GM19238 (cell line): ENCODE results near the gene ASRGL1.

Experiments used
- DNase-seq: peaks from one replicate; pipeline ENCODE4 v3.0.0; 2011; ENCODE audit warnings: low spot score; ENCODE audit not compliant: insufficient read length

The ASRGL1 gene

DNA sequence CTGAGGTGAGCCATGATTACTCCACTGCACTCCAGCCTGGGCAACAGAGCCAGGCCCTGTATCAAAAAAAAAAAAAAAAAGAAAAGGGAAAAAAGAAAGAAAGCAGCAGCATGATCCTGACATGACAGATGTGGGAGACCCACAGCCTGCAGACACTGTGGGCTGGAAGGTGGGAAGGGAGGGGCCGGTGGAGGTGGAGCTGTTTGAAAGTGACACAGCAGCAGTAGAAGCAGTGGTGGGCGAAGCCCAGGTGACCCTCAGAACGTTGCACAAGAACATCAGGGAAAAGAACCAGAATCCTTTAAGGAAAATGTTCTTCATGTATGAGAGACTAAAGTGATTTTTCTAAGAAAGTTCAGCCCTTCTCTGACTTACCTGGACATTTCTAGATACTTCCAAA, 55.3 kb downstream of the ASRGL1 start:
- DNase-seq = no peak

DNA sequence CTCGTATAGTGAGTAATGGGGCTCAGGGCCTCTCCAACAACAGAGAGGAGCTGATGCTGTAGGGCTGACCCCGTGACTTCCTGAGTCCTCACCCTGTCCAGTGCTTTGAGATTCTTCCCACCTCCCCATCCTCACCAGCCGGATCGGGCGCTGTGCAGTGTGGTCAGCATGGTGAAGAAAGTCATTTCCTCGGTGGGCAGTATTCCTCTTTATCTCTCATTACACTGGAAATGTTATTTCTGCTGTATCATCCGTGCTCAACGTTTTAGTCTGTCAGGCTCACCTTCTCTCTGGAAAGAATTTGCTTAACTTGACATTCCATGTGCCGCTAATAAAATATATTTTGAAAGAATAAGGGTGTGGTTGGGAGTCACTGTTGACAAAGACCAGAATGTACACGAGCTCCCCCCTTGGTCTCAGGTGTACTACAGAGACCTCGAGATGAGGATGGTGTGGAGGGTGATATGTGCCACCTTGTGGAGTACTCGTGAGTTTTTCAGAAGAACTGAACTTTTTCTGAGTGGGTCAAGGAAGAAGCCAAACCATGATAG, 55.9 kb downstream of the ASRGL1 start:
- DNase-seq = no peak

DNA sequence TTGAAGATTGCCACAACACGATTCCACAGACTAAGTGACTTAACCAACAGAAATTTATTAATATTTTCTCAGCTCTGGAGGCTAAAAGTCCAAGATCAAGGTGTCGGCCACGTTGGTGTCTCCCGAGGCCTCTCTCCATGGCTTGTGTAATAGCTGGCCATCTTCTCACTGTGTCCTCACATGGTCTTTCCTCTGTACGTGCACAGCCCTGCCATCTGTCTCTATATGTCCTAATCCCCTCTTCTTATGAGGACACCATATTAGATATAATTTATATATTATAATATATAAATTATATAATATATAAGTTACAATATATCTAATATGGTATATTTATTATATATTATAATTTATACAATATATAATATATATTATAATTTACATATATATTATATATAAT, 56.5 kb downstream of the ASRGL1 start:
- no peak for DNase-seq

DNA sequence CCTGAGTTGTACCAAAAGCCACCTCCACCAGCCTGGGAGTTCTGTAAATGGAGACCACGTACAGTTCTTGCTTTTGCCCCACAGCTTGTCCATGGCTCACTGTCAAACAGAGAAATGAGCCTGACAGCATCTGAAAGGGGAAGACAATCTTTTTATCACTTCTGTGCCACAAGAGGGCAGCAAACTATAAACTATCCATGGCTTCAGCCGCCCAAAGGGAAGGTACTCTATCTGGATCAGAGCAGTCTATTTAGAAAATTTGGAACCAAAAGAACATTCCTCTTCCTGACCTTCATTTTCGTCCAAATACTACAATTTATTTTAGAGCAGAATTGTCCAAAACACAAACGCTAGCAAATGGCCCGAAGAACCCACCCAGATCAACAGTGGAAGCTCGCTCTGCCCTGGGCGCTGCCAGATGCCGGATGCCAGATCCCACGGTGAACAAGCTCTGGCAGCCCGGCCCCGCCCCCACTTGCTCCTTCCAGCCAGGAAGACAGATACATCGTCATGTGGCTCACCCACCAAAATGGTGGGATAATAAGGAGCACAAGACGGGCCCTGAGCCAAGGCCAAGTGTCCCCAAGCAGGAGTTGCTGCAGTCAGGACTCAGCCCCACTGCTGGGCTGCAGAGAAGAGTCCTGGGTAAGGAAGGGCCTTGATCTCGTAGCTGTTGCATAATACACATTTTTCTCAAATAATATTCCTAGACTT, 57.7 kb downstream of the ASRGL1 start:
- peak; percentile 50 for DNase-seq

DNA sequence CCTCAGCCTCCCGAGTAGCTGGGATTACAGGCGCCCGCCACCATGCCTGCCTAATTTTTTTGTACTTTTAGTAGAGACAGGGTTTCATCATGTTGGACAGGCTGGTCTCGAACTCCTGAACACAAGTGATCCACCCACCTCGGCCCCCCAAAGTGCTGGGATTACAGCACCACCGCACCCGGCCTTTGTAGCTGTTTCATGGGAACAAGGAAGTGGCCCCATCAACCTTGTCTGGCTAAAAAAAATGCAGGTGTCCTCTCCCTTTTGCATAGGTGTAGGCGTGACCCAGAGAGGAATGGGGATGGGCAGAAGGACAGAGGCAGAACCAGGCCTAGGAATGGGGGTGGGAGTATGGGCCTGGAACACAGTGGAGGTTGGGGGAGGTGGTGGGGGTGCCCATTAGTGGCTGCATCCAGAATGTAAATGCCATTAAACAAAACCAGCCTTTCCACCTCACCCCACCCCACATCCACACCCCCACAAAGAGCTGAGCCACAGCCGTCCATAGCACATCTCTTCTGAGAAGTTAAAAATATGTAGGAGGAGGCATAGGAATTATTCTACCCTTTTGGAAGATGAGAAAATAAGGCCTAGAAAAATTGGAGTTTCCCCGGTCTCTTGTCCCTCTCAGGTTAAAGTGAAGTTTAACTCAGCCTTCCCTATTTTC, 58.8 kb downstream of the ASRGL1 start:
- no peak for DNase-seq

DNA sequence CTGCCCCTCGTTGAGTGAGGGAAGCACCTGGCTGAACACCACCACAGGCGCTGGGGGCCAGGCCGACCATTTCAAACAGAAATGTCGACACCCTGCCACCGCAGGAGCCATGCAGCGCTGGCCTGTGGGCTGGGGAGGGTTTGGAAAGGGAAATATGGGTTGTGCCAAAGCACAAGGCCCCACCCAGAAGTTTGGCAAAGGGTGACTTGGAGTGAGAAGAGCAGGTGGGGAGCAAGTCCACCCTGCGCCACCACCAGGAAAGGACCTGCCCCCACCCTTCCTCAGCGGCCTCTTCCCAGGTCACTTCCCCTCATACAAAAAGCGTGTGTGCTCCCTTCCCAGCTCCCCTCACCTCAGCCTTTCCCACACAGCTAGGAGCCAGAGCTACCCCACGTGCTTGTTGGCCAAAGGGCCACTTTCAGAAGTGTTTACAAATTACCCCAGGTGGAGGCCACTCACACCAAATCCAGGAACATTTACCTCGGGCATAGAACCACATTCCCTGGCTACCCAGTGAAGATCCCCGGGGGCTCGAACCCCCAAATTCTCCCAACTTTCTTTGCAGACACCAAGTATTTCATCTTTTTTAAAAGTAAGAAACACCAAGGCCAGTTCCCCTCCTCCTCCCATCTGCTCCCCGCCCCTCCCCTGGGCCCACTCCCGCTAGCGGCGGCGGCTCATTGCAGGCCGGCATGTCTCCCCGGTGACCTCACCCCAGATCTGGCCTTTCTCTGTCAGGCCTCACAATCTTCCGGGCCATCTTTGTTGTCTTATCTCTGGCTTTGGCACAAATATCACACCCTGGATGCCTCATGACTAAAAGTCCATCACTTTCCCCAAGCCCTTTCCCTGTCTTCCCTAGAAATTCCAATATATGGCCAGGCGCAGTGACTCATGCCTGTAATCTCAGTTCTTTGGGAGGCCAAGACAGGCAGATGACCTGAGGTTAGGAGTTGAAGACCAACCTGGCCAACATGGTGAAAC, 61.1 kb downstream of the ASRGL1 start:
- no peak for DNase-seq

DNA sequence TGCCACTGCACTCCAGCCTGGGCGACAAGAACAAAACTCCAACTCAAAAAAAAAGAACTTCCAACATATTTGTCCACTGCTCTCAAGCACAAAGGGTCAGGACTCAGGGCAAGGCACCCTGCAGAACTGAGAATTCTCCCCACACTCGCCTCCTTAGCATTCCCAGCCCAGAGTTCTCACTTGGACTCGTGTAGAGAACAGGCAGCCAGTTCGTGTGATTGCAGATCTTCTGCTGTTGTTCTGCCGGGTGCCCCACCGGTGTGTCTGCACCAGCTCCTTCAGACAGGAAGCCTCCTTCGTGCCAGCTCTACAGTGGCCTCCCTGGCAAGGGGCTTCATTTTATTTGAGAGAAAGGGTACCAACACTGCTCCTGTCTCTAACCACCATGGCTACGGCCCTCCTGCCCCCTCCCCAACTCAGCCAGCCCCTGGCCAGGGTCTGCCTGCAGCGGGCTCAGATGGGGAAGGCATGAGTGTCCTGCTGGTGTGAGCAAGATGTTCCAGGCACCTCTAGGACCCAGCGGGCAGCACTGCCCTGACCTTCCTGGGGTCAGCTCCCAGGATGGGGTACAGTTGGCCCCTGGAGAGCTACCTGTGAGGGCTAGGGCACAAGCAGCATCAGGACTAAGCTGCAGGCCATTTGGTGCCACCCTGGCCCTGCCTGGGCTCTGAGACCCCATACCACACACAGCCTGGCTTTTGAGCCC, 62.1 kb downstream of the ASRGL1 start:
- DNase-seq = no peak

DNA sequence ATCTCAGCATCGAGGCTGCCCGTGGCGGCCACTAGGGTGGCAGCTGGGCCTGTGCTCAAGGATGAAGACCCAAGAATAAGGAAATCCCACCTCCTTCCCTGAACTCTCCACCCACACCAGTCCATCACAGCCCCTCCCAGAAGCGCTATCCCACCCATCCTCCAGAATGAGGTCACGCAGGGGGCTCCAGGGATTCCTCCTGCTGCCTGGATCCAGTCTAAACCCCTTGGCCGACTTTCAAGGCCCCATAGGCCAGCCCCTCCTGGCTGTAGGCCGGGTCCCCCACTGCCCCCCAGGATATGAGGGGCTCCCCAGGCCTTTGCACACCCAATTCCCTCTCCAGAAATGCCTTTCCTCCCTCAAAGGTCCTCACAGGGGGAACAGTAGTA, 62.6 kb downstream of the ASRGL1 start:
- no peak for DNase-seq

DNA sequence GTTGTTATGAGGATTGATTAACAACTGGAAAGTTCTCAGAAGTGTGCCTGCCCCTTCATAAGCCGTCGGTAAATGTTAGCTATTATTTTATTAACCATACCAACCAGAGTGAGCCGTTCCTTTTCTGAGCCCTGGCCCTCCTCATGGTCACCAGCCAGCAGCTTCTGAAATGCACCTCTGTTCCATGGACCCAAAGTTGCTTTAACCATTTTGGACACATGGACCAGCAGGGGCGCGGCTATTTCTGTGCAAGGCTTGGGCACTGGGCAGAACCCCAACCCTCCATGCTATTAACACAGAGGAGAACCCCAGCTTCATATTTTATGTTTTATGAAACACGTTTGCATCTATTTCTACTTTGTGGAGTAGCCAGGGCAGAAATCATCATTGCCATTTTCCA, 63.0 kb downstream of the ASRGL1 start:
- no peak for DNase-seq

DNA sequence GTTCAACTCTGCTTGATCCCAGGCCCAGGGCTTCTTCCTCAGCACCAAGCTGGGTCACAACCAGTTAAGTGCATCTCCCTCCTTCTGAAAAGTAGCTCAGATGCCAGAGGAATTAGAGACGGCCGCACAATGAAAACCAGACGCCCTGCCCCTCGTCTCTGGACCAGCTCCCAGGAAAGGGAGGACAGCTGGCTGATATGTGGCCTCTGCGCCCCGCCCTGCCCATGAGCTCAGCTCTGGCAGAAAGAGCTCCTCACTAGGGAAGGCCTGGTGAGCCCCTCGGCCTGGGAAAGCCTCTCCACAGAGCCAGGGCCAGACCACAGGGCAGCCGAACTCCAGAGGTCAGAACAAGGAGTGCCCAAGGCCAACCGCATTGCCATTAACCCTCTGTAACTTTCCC, 63.5 kb downstream of the ASRGL1 start:
- DNase-seq = no peak

DNA sequence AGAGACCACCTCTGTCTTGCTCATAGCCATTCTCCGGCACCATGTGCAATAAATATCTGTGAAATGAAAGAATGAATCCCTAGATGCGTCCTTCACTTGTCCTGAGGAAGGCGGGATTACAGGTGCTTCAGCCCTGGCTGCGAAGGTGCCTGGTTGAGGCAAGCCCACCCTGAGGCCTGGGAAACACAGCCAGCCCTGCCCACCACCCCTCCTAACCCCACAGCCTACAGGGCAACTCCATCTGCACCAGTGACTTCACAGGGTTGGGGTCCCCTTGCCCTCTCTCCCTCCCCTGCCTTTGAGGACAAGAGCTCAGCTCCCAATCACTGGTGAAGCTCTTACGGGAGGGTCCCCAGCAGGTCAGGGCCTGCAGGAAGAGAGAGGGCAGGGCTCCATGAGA, 64.1 kb downstream of the ASRGL1 start:
- DNase-seq = no peak

DNA sequence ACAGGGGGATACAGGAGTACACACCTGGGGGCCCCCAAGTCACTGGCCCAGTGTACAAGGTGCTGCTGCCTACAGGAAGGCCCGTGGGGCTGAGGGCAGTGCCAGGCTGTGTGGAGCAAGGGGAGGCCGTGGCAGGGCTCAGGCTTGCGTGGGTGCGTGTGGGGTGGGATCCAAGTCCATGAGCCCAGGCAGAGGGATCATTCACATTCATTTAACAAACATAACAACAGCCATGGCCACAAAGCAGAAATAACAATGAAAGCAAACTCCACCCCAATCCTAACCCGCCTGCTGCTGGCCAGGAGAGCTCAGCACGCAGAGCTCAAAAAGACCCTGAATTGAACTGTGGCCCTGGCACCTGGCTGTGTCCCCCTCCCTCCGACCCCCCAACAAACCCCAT, 64.6 kb downstream of the ASRGL1 start:
- no peak for DNase-seq

DNA sequence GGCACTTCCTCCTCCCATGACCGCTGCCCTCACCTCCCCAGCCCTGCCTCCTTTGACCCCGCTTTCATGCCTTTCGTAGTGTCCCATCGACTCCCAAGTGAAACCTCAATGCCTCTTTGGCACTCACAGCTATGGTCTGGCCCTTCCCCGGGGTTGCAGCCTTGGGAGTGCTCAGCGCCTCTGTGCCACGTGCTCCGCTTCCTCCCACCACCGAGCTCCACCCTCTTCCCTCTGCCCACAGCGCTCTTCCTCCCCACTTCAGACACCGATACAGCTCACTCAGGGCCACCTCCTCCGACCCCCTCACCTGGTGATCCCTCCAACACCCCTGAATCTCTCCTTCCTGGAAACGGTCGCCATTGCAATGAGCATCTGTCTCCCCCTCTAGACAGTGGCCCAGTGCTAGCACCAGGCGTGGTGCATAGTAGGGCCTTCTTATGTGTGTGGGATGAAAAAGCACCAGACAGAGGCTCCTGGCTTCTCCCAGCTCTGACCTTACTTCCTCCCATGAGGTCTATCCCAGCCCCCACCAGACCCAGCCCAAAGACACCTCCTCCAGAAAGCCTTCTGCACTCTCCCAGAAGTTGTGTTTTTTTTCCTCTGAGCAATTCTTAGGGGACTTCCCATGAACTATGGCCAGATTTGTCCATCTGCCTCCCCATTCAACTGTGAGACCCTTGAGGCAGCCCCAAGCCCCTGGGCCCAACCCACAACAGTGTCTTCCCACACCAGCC, 65.1 kb downstream of the ASRGL1 start:
- DNase-seq = no peak

DNA sequence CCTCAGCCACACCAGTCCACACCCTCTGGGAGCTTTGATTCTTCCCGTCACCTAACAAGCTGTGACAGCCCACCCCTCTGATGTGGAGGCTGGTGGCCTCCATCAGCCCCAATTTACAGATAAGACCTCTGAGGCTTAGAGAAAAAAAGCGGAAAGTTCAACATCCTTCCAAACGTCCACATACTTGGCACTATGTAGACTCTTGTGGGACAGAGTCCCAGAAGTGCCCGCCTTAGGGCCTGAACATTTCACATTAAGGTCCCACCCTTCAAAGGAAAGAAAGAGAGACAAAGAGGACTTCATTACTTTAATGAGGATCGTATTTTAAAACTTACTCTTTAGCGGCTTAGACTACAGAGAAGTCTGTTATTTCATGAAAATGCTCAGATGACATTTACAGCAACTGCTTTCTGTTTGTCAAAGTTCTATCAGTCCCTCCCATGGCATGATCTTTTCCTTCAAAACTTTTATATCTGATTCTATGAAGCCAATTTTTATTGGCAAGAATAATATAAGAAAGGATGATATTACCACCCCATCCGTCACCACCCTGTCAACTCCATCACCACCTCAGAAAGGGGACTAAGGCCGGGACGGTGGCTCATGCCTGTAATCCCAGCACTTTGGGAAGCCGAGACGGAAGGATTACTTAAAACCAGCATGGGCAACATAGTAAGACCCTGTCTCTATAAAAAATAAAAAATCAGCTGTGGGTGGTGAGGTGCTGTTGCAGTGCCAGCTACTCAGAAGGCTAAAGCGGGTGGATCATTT, 65.9 kb downstream of the ASRGL1 start:
- DNase-seq = no peak

DNA sequence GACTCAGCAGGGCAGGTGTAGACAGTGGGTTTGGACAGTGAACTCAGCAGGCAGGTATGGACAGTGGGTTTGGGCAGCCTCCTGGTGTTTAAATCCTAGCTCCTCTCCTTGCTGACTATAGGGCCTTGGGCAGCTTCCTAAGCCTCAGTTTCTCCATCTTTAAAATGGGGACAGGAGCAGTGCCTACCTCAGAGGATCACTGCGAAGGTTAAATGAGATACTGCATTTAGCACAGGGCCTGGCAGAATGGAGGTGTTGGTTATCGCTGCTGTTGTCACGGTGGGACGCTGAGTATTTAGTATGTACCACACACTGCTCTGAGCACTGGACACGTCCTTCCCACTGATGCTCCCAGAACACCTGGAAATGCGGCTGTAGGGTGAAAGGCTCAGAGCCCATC, 67.2 kb downstream of the ASRGL1 start:
- DNase-seq = no peak

DNA sequence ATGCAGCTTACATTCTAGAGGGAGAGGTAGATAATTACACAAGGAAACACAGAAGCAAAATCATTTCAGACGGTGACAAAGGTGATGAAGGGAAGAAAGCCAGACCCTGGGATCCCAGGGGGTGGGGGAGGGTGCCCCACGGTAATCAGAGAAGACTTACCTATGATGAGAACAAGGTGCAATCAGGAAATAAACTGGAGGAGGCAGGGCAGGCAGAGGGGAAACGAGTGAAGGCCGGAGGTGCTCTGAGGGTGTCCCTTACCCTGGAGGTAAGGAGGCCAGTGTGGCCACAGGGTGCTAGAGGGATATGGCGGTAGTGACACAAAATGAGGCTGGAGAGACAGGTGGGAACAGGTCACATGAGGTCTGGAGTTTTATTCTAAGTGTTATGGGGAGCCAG, 67.7 kb downstream of the ASRGL1 start:
- no peak for DNase-seq

DNA sequence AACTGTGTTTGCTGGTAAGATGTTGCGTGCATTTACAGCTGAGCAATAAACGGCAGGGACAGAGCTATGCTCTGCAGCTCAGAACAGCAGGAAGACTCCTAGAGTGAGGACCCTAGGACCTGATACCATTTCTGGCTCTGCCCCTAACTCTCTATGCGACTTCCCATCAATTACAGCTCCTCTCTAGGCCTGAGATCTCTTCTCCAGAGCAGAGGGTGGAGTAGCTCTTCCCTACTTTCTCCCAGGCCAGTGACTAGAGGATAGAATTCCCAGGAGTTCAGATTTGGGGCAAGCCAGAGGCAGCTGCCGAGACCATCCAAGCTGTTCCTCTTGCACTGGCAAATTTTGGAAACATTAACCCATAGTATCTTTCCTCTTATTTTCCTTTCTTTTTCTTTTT, 68.8 kb downstream of the ASRGL1 start:
- no peak for DNase-seq

DNA sequence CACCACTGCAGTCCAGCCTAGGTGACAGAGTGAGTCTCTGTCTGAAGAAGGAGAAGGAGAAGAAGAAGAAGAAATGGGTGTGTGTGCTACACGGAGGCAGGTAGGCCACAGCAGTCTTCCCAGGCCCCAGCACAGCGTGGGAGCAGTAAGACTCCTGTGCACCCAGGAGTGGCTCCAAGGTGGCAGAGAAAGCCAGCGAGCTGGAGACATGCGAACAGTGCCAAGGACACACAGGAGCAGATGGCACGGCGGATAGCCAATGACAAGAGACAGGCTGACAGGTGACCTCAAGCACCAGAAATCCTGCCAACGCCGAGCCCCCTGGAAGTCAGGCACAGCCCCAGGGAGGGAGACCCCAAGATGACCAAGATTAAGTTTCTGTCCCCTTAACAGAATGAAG, 72.6 kb downstream of the ASRGL1 start:
- DNase-seq = no peak

DNA sequence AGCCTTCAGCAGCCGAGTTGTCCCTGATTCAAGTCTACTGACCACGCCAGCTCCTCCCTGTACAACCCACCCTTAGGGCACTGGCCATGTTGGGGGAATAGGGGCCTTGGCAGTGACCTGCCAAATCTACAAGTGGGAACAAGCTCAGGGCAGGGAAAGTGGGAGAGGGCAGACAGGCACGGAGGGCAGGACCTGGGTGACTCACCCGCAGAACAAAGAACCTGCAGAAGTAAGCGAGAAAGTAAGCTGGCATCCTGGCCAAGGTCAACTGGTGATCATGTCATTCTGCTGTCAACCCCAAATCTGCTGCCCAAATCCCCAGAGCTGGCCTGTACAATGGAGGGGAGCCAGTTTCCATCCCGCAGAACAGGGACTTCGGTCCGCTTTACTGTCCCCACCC, 73.7 kb downstream of the ASRGL1 start:
- no peak for DNase-seq

DNA sequence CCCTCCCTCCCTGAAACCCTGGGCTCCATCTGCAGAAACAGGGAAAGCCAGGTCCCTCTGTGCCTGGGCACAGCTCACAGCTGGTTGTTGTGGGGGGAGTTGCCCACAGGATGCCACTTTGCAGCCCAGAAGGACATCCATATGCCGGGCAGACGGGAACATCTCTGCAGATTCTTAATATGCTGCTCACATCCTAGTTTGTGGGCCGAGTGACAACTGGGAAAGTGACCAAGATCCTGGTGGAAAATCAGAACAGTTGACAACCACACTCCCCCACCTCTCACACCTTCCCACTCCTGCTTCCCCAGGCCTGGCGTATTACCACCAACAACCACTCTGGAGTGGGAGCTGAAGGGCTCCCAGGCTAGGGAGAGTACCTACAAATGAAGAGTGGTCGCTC, 74.3 kb downstream of the ASRGL1 start:
- no peak for DNase-seq
